SK-N-MC (cell line): ENCODE measurements around the gene ZCCHC7.
A peak's percentile ranks its signal among the peaks of the same experiment; 100 is the strongest.
"Not testable (repeated sequence)": the region's sequence is repeated elsewhere in the genome, so short reads cannot be mapped to it uniquely, and the experiment has no call there.

Experiments
- DNase-seq: peaks from one replicate; pipeline ENCODE4 v3.0.0-alpha.2; 2011; ENCODE audit warnings: low read depth, low spot score
- H3K27ac ChIP-seq: fragments of 200-600 bp; sonication (generic); 2 replicates; pipeline ENCODE4 v1.5.1; 2016; ENCODE audit warnings: mixed run types
- H3K36me3 ChIP-seq: fragments of 200-600 bp; sonication (generic); 2 replicates; pipeline ENCODE4 v1.6.1; 2017; ENCODE audit warnings: antibody characterized with exemption, low read length, mixed read lengths; ENCODE audit not compliant: insufficient read depth
- H3K4me3 ChIP-seq: fragments of 200-600 bp; sonication (generic); 2 replicates; pipeline ENCODE4 v1.5.1; 2016
- H3K9ac ChIP-seq: fragments of 200-600 bp; sonication (generic); 2 replicates; pipeline ENCODE4 v1.8.0; 2017; ENCODE audit warnings: mixed run types, mixed read lengths; ENCODE audit not compliant: insufficient read length
- H3K9me3 ChIP-seq: fragments of 200-600 bp; sonication (generic); 2 replicates; pipeline ENCODE4 v1.6.1; 2017; ENCODE audit warnings: low read depth, mild to moderate bottlenecking, antibody characterized with exemption, low read length, moderate library complexity, mixed read lengths
- EZH2 ChIP-seq: fragments of 200-600 bp; sonication (generic); IDR thresholded peaks from one replicate; pipeline ENCODE4 v1.6.1; 2017; ENCODE audit warnings: antibody characterized with exemption
- FOXP2 ChIP-seq: optimal IDR thresholded peaks from 2 replicates; pipeline ENCODE3; 2011; ENCODE audit warnings: mild to moderate bottlenecking, moderate library complexity; ENCODE audit not compliant: insufficient read depth; ENCODE audit errors: extremely low read length, control extremely low read depth
- POLR2AphosphoS5 ChIP-seq: IDR thresholded peaks from 2 replicates; pipeline ENCODE4 v1.6.1; 2012; ENCODE audit warnings: mild to moderate bottlenecking, low read depth, low read length, borderline replicate concordance

ZCCHC7 gene

GRCh38 chr9:37094751-37095150, 25.6 kb upstream of the ZCCHC7 start:
- Histone ChIP-seq H3K9ac (no peak overlapping the region), H3K27ac (no peak overlapping the region), H3K9me3 (no peaks in the 10 kb centered on the region), H3K4me3 (no peak overlapping the region), H3K36me3 (no peaks in the 10 kb centered on the region)
- TF ChIP-seq FOXP2 = no peak
- TF ChIP-seq POLR2AphosphoS5 = no peak
- TF ChIP-seq EZH2 = no peak
- DNase-seq = no peak

GRCh38 chr9:37096628-37097027, 23.7 kb upstream of the ZCCHC7 start:
- Histone ChIP-seq H3K27ac (no peak overlapping the region), H3K9me3 (no peaks in the 10 kb centered on the region), H3K4me3 (no peak overlapping the region), H3K9ac (no peak overlapping the region), H3K36me3 (no peaks in the 10 kb centered on the region)
- no peak for TF ChIP-seq FOXP2
- no peak for TF ChIP-seq POLR2AphosphoS5
- TF ChIP-seq EZH2 = no peak
- DNase-seq = no peak

DNA sequence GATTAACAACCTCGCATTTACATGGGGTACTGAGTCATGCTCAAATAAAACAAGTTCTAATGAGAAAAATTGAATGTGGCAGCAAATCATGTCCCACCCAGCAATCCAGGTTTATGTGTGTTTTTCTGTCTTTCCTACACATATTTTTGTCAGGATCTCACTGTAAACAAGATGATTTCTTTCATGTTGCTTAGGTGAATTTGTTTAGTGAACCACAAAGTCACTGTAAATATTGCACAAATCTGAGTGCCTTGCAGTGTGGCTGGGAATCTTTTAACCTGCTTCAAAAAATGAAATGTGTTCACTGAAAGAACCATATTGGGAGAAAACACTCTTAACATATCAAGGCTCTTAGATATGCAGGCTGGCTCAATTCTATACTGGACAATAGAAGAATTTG, 23.1 kb upstream of the ZCCHC7 start:
- no peak for DNase-seq
- Histone ChIP-seq H3K9ac (no peak overlapping the region), H3K9me3 (no peaks in the 10 kb centered on the region), H3K27ac (no peak overlapping the region), H3K36me3 (no peaks in the 10 kb centered on the region), H3K4me3 (no peak overlapping the region)
- TF ChIP-seq FOXP2 (no peak), EZH2 (no peak), POLR2AphosphoS5 (no peak)

DNA sequence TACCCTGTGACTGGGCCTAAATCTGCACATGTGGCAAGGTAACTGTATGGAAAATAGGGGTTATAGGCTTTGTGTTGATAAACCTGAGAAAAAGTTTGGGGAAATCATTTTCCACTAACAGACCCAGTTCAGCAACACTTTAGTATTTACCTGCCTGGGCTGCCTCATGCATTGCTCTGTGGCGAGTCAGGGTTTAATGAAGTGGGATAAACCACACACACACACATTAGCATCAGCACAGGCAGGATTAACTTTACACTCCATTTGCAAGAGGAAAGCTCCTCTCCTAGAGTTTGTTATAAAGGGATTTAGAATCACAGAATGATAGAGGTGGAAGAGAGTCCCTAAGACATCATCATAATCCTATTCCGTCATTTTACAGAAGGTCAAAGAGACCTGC, 20.0 kb upstream of the ZCCHC7 start:
- no peaks in the 10 kb centered on the region for H3K36me3 ChIP-seq
- H3K27ac ChIP-seq = no peak overlapping the region
- H3K4me3 ChIP-seq = no peak overlapping the region
- no peak overlapping the region for H3K9ac ChIP-seq
- H3K9me3 ChIP-seq = no peaks in the 10 kb centered on the region
- TF ChIP-seq POLR2AphosphoS5 (no peak), FOXP2 (no peak), EZH2 (no peak)
- no peak for DNase-seq

- H3K36me3 ChIP-seq = no peaks in the 10 kb centered on the region
- H3K4me3 ChIP-seq = no peak overlapping the region
- H3K9ac ChIP-seq = no peak overlapping the region
- H3K9me3 ChIP-seq = no peaks in the 10 kb centered on the region
- no peak overlapping the region for H3K27ac ChIP-seq
- TF ChIP-seq FOXP2 = no peak
- no peak for TF ChIP-seq EZH2
- TF ChIP-seq POLR2AphosphoS5 = no peak
- no peak for DNase-seq
These were observed 19.6 kb upstream of the ZCCHC7 start for GRCh38 chr9:37100741-37101140.

- H3K4me3 ChIP-seq = no peak overlapping the region
- no peak for TF ChIP-seq POLR2AphosphoS5
- TF ChIP-seq EZH2 = no peak
- no peak for TF ChIP-seq FOXP2
- H3K9me3 ChIP-seq = no peaks in the 10 kb centered on the region
- no peaks in the 10 kb centered on the region for H3K36me3 ChIP-seq
- H3K27ac ChIP-seq = no peak overlapping the region
- no peak overlapping the region for H3K9ac ChIP-seq
- no peak for DNase-seq
These were observed 17.9 kb upstream of the ZCCHC7 start for GRCh38 chr9:37102486-37102885.

- Histone ChIP-seq H3K4me3 (no peak overlapping the region), H3K9ac (peak overlapping the region; percentile 7), H3K36me3 (no peaks in the 10 kb centered on the region), H3K9me3 (peaks cover 4% of the 10 kb centered on the region), H3K27ac (peak overlapping the region; percentile 90; the same call in 1 of the 2 replicates)
- no peak for DNase-seq
- TF ChIP-seq EZH2 (no peak), FOXP2 (no peak)
These were observed 16.0 kb upstream of the ZCCHC7 start for GRCh38 chr9:37104183-37104889.

DNA sequence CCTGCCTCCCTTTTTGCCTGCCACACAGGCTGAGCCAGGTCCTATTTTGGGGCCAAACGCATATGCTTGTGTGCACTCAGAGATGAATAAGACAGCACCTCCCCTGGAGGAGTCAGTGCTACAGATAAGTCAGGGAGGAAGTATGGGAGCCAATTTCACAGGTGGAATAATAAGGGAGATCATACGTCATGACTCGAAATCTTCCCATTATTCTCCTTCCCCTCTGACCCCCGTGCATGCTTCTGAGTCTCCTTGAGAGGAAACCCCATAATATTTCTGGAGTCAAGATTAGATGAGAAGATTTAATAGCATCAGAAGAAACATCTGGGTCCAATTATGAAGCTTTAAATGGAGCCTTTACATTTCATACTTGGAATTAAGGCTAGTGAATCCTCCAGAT, 15.1 kb upstream of the ZCCHC7 start:
- TF ChIP-seq EZH2 (no peak), POLR2AphosphoS5 (no peak), FOXP2 (no peak)
- Histone ChIP-seq H3K9me3 (peaks cover 5% of the 10 kb centered on the region), H3K36me3 (no peaks in the 10 kb centered on the region), H3K27ac (peak overlapping the region; percentile 90), H3K4me3 (peak overlapping the region; percentile 45), H3K9ac (no peak overlapping the region)
- DNase-seq = peak; percentile 66

DNA sequence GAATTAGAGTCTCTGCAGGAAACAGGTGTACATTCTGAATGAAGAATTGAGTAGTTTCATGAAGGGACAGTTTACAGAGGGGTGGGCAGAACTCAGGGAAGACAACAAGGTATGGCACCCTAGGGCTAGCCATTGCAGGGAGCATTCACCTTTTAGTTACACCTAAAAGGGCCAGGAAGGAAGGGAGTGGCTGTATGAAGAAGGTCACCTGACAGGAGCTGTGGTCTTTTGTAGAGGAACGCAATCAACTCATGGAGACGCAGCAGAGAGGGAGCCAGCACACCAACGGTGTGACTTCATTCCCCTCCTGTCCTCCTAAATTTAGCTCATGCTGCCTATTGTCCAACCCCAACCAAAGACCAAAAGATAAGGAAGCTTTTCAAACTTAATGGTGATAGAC, 12.7 kb upstream of the ZCCHC7 start:
- Histone ChIP-seq H3K36me3 (no peaks in the 10 kb centered on the region), H3K9ac (no peak overlapping the region), H3K4me3 (no peak overlapping the region), H3K27ac (no peak overlapping the region), H3K9me3 (peaks cover 5% of the 10 kb centered on the region)
- DNase-seq = no peak
- no peak for TF ChIP-seq FOXP2
- no peak for TF ChIP-seq POLR2AphosphoS5
- no peak for TF ChIP-seq EZH2

DNA sequence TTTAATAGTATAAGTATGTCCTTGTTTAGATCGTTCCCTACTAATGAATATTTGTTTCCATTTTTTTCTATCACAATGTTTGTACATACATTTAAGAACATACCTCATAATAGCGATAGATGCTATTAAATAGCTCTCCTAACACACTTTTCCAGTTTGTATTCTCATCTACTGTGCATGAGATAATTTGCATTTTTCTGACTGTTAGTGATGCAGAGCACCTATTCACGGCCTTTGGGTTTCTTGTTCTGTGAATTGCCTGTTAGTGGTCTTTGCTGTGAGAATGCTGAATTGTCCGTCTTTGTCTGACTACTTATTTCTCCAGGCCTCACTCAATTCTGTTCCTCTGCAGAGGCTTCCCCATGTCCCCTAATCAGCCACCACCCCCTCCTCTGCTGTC, 5.9 kb upstream of the ZCCHC7 start:
- H3K9me3 ChIP-seq, DNase-seq, H3K36me3 ChIP-seq, H3K4me3 ChIP-seq, H3K27ac ChIP-seq, H3K9ac ChIP-seq: not testable (repeated sequence)
